Tibial nerve (tissue), 4 donors: ENCODE results near the gene PNCK. TPM values are rescaled to one million over a fixed set of nuclear protein-coding genes. Genes with fewer than 3 reads are reported as not detected.
A peak's percentile ranks its signal among the peaks of the same experiment; 100 is the strongest.

Experiments
- DNase-seq, 2 donors: peaks; one replicate each; pipeline ENCODE4 v3.0.0-alpha.2; 2019; ENCODE audit warnings: low spot score in 2 of 2
- H3K27ac ChIP-seq, 4 donors: fragments of 200-600 bp; sonication (generic) in 3 of 4; one replicate each; pipeline ENCODE4 v1.5.1; 2017 to 2019; ENCODE audit warnings: mild to moderate bottlenecking in 1 of 4
- H3K27me3 ChIP-seq, 2 donors: fragments of 200-600 bp; sonication (generic) in 1 of 2; one replicate each; pipeline versions ENCODE4 v1.5.1 to v1.6.0; 2017 to 2019
- H3K36me3 ChIP-seq, 3 donors: fragments of 200-600 bp; sonication (generic); one replicate each; pipeline ENCODE4 v1.5.1; 2018 to 2019
- H3K4me1 ChIP-seq, 4 donors: fragments of 200-600 bp; sonication (generic) in 3 of 4; one replicate each; pipeline ENCODE4 v1.5.1; 2017 to 2019
- H3K4me3 ChIP-seq, 4 donors: fragments of 200-600 bp; sonication (generic) in 3 of 4; one replicate each; pipeline ENCODE4 v1.5.1; 2017 to 2019; ENCODE audit warnings: mild to moderate bottlenecking in 1 of 4, moderate library complexity in 1 of 4
- H3K9me3 ChIP-seq, 4 donors: fragments of 200-600 bp; sonication (generic) in 3 of 4; one replicate each; pipeline ENCODE4 v1.5.1; 2017 to 2019
- EP300 ChIP-seq, 2 donors: sonication (generic); formaldehyde crosslinking; IDR thresholded peaks; one replicate each; pipeline ENCODE4 v1.6.1; 2017; ENCODE audit warnings: antibody characterized with exemption in 2 of 2, mild to moderate bottlenecking in 1 of 2
- POLR2A ChIP-seq, 2 donors: fragments of 450-650 bp; IDR thresholded peaks; one replicate each; pipeline ENCODE4 v1.6.1; 2017; ENCODE audit warnings: antibody characterized with exemption in 2 of 2, mild to moderate bottlenecking in 2 of 2, moderate library complexity in 2 of 2
- WGBS, 2 donors: methylation state at CpG; one replicate each; pipeline ENCODE4 v1.1.5; 2018; 5-methylcytosine and 5-hydroxymethylcytosine counted together
- total RNA-seq, 4 donors: library from RNA; depleted of rRNA; stranded (reverse); fragments of >200 nt; gene quantifications; one replicate each; pipeline ENCODE4 v1.1.0, GENCODE V29; 2016
- TF ChIP-seq, protein P1 (sequence below), 5 experiments: fragments of 200-600 bp in 3 of 5; fragments of 450-650 bp in 2 of 5; sonication (generic) in 3 of 5; IDR thresholded peaks; one replicate each; pipeline ENCODE4 v1.5.1; 2016 to 2019; ENCODE audit warnings: antibody characterized with exemption in 5 of 5, mild to moderate bottlenecking in 3 of 5, moderate library complexity in 2 of 5

Gene PNCK
- total RNA-seq, 4 donors from 2014 or later = 0.63 to 4.5 (median 3.6) TPM; not detected in 1

- peaks cover 0 to 13% (median 0%) of the 10 kb centered on the region in 4 donors for H3K4me1 ChIP-seq
- H3K27ac ChIP-seq = no peak overlapping the region
- no peaks in the 10 kb centered on the region for H3K36me3 ChIP-seq
- TF ChIP-seq, protein P1, sequence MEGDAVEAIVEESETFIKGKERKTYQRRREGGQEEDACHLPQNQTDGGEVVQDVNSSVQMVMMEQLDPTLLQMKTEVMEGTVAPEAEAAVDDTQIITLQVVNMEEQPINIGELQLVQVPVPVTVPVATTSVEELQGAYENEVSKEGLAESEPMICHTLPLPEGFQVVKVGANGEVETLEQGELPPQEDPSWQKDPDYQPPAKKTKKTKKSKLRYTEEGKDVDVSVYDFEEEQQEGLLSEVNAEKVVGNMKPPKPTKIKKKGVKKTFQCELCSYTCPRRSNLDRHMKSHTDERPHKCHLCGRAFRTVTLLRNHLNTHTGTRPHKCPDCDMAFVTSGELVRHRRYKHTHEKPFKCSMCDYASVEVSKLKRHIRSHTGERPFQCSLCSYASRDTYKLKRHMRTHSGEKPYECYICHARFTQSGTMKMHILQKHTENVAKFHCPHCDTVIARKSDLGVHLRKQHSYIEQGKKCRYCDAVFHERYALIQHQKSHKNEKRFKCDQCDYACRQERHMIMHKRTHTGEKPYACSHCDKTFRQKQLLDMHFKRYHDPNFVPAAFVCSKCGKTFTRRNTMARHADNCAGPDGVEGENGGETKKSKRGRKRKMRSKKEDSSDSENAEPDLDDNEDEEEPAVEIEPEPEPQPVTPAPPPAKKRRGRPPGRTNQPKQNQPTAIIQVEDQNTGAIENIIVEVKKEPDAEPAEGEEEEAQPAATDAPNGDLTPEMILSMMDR (IDR thresholded peaks at IDR 0.05) = no peak
- TF ChIP-seq EP300 (IDR thresholded peaks at IDR 0.05) (no peak), POLR2A (IDR thresholded peaks at IDR 0.05) (no peak)
- no peak overlapping the region for H3K4me3 ChIP-seq
- WGBS, 2 donors = 0 to 80% methylated on average over 1 to 38 of the region's 41 CpGs
- H3K9me3 ChIP-seq = no peaks in the 10 kb centered on the region
- peaks cover 0 to 48% of the 10 kb centered on the region in 2 donors for H3K27me3 ChIP-seq
- DNase-seq = no peak
Observed at GRCh38 chrX:153649915-153650782, 23.5 kb downstream of the PNCK start.

GRCh38 chrX:153649178-153649914, 24.3 kb downstream of the PNCK start:
- TF ChIP-seq POLR2A (IDR thresholded peaks at IDR 0.05) = no peak
- TF ChIP-seq EP300 (IDR thresholded peaks at IDR 0.05) = no peak
- no peak for DNase-seq
- no peak overlapping the region for H3K27ac ChIP-seq

DNA sequence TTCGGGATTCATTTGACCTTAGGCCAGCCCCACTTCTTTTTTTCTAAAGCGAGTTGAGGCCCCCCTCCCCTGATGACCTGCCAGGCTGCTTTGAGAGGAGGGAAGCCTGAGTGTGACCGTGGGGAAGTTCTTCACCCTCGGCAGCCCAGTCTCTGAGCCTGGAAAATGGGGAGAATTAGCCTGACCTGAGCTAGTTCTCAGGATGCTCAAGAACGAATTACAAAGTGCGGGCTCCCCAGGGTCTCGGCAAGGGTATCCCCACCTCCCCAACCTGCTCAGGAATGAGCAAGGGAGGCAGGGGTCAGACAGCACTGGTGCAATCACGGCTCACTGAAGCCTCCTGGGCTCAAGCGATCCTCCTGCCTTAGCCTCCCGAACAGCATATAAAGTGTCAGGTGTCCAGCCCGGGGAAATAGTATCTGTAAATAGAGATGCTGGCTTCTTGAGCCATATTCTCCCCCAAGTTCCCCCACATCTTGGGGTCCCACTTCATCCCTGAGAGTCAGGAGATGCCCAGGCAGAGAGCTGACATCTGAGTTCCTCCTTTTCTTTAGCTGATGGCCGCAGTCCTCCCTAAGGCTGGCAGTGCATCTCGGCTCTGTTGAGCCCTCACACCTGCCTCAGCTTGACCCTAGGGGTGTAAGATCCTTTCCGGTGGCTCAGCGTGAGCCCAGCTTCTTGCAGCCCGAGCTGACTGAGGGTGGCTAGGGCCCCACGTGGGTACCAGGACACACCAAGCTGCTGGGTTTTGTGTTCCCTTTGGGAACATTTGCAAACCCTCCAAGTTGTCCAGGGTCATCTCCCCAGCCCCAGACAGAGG, 25.0 kb downstream of the PNCK start:
- H3K4me3 ChIP-seq = no peak overlapping the region
- H3K4me1 ChIP-seq = peaks cover 0 to 22% (median 2%) of the 10 kb centered on the region in 4 donors
- no peak overlapping the region for H3K27ac ChIP-seq
- DNase-seq = no peak
- H3K36me3 ChIP-seq = no peaks in the 10 kb centered on the region
- TF ChIP-seq EP300 (IDR thresholded peaks at IDR 0.05) = no peak
- TF ChIP-seq POLR2A (IDR thresholded peaks at IDR 0.05) = no peak
- TF ChIP-seq, protein P1 (IDR thresholded peaks at IDR 0.05) = no peak
- no peaks in the 10 kb centered on the region for H3K9me3 ChIP-seq
- peaks cover 0 to 60% of the 10 kb centered on the region in 2 donors for H3K27me3 ChIP-seq
- 83% methylated on average over 10 to 14 of the region's 17 CpGs for WGBS, 2 donors

More at GRCh38 chrX:153649178-153649914, 24.3 kb downstream of the PNCK start:
- 87 to 92% methylated on average over 6 to 26 of the region's 26 CpGs for WGBS, 2 donors
- H3K4me3 ChIP-seq = no peak overlapping the region
- no peaks in the 10 kb centered on the region for H3K36me3 ChIP-seq
- H3K27me3 ChIP-seq = peaks cover 0 to 56% of the 10 kb centered on the region in 2 donors
- H3K9me3 ChIP-seq = no peaks in the 10 kb centered on the region
- peaks cover 0 to 18% (median 0%) of the 10 kb centered on the region in 4 donors for H3K4me1 ChIP-seq

- Histone ChIP-seq H3K4me3 (peak overlapping the region in 2 of 4 donors; percentile 12 to 29), H3K4me1 (peaks cover 0 to 30% (median 3%) of the 10 kb centered on the region in 4 donors), H3K27ac (no peak overlapping the region), H3K27me3 (peaks cover 0 to 69% of the 10 kb centered on the region in 2 donors), H3K9me3 (no peaks in the 10 kb centered on the region), H3K36me3 (no peaks in the 10 kb centered on the region)
- no peak for DNase-seq
- TF ChIP-seq POLR2A (IDR thresholded peaks at IDR 0.05) (no peak), EP300 (IDR thresholded peaks at IDR 0.05) (no peak)
- TF ChIP-seq, protein P1 (IDR thresholded peaks at IDR 0.05) = no peak
- WGBS, 2 donors = 45% methylated on average over 30 of the region's 85 CpGs; no CpG with 5 or more reads in 1 of the 2 donors
Observed at GRCh38 chrX:153647461-153648357, 25.9 kb downstream of the PNCK start.
